HG03442 (cell line): ENCODE results near the gene TGFBR3.
"Not testable (repeated sequence)": the region's sequence is repeated elsewhere in the genome, so short reads cannot be mapped to it uniquely, and the experiment has no call there.

Experiments
- ATAC-seq: cut with Tn5 transposase; IDR thresholded peaks from one replicate; pipeline ENCODE4 v1.9.1; 2021; ENCODE audit warnings: mild to moderate bottlenecking, moderate library complexity; ENCODE audit not compliant: unreplicated experiment

TGFBR3 gene

DNA sequence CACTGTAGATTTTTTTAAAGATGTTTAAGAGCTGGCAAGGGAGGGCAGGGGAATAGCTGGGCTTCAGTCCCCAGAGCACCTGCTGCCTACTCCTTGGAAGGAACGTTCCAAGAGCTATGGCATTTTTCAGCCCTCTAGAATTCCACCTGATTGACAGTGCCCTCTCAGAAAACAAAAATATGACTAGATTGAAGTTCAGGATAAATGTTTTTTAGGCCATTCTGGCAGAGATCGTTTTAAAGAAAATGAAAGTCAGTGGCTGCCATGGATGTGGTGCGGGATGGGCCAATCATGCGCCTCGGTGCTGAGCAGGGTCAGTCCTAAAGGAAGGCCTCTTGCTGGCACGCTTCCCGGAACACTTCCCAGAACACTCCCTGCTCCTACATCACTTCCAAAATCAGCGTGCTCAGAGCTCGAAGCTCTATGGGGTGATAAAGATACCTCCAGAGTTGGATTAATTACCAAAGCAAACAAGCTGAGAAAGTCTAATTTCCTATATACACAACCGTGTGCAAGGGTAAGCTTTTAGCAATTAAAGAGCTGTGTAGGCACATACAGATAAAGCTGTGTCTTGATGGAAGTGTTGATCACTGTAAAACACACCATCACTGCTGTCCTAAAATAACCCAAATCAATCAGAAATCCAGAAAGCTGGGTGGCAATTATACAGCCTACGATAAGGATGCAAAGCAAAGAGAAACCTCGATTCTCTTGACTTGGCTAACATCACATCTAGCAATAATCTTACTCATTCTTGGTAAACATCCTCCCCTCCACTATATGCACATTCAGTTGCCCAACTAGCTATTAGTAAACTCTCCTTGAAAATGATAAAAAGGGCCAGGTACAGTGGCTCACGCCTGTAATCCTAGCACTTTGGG lies 34.6 kb downstream of the TGFBR3 start:
- no peak for ATAC-seq

GRCh38 chr1:91850708-91851107 lies 35.2 kb downstream of the TGFBR3 start:
- no peak for ATAC-seq

- no peak for ATAC-seq
These were observed 38.1 kb downstream of the TGFBR3 start for GRCh38 chr1:91847851-91848250.

- ATAC-seq: no peak
These were observed 39.3 kb downstream of the TGFBR3 start for GRCh38 chr1:91846639-91847013.

DNA sequence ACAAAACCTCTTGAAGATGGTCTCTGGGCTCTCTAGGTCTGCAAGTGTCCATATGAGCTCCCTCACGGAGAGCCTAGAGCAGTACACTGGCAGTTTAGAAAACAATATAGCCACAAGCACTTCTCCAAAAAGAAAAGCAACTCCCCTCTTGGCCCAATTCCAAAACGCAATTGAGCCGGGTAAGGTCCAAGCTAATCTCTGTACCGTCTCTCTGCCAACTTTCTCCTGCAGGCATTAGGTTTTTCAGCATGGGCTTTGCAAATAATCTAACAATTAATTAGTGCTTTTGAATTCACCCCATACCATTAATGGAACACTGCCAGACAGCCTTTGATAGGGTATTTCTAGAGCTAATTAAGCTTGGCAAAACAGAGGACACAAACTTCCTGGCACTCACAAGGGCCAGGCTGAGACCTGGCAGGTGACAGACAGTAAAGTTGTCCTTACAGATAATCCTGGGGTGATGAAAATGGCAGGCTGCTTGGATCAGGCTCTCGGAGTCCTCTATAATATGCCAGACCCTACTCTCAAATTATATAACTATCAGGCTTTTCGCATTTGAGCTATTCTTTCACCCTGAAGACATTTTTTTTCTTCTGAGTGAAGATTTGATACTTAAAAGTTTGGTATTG lies 39.8 kb downstream of the TGFBR3 start:
- no peak for ATAC-seq

DNA sequence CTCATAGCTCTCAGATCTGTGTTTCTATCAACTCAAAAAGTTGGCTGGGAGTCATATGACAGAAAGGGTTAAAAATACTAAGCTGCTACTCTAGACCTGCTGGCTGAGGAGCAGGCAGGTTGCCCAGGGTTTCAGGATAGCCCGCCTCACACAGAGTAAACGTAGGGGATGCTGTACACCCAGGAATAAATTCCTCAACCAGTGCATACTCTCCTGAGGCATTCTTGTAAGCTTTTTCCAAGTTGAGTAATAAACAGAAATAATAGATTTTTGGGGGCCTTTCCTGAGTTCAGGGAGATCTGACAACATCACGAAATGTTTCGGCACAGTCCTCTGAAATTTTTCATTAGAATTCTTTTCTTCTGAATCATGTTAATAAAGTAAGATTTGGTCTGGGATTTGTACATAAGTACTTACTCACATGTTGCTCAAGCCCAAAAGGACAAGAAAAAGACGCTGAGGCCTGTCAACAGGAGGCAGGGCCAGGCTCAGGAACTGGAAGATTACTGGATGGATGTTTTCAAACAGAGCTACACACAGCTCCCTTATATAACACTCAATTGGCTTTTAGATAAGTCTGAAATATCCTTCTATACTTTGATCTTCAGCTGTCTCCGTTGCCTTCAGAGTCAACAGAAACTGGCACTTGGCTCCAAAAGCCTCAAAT lies 41.0 kb downstream of the TGFBR3 start:
- ATAC-seq: no peak

GRCh38 chr1:91843843-91844242 lies 42.1 kb downstream of the TGFBR3 start:
- ATAC-seq: no peak

- ATAC-seq: no peak
These were observed 43.4 kb downstream of the TGFBR3 start for GRCh38 chr1:91842563-91842962.

DNA sequence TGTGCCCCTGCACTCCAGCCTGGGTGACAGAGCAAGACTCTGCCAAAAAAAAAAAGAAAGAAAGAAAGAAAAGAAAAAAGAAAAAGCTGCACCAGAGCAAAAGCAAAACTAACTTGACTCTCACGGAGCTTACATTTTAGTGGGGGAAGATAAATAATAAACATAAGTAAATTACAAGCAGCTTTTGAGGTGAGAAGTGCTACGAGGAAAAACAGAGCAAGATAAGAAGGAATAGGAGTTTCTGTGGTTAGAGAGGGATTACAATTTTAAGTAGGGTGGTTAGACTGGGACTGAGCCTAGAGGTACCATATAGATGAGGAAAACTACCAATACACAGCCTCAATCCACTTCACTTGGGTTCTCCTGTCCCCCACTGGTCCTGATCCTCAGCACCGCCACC lies 43.9 kb downstream of the TGFBR3 start:
- ATAC-seq: no peak

GRCh38 chr1:91840276-91840675 lies 45.7 kb downstream of the TGFBR3 start:
- not testable (repeated sequence) for ATAC-seq

GRCh38 chr1:91836331-91837040 lies 49.5 kb downstream of the TGFBR3 start:
- ATAC-seq: no peak

- ATAC-seq: no peak
These were observed 50.8 kb downstream of the TGFBR3 start for GRCh38 chr1:91835087-91835521.

- not testable (repeated sequence) for ATAC-seq
These were observed 51.4 kb downstream of the TGFBR3 start for GRCh38 chr1:91834549-91834948.

DNA sequence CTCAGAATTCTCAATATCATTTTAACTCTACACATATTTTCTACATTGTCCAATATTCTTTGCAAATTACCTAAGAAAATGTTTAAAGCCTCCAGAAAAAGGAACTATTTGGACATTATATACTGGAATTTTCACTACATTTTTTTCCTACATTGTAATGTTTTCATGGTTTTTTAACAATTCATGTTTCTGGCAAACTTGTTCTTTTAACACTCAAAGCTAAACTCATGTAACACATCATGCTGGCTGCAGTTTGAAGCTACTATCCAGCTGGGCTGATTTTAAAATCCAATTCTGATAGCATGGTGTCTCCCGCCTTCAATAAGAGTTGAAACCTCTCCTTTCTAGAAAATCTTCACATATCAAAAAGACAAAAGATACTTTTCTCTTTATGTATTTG lies 52.0 kb downstream of the TGFBR3 start:
- ATAC-seq: no peak

- no peak for ATAC-seq
These were observed 54.6 kb downstream of the TGFBR3 start for GRCh38 chr1:91831132-91831930.

- no peak for ATAC-seq
These were observed 55.5 kb downstream of the TGFBR3 start for GRCh38 chr1:91830242-91831131.

DNA sequence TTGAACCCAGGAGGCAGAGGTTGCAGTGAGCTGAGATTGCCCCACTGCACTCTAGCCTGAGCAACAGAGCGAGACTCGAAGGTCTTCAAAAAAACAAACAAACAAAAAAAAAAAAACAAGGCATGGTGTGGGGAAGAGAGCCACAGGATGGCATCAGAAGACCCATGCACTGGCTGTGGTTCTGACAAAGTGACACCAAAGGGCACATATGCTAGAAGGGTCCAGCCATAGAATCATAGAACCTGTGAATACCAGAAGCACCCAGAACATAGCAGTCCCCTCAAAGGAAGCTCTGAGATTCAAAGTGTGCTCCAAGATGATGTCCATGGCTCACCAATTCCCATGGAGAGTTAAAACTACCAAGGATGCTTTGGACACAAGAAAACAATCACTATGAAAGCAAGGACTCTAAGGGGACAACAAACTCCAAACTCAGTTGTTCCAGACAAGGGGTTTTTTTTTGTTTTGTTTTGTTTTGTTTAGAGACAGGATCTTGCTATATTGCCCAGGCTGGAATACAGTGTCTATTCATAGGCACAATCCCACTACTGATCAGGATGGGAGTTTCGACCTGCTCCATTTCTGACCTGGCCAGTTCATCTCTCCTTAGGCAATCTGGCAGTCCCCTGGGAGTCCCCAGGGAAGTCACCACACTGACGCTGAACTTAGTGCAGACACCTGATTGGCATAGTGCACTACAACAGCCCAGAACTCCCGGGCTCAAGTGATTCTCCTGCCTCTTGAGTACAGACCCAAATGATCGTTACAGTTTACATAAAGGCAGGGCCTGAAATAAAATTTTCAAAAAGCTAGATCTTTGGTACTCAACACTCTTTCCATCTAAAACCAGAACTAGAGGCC lies 56.4 kb downstream of the TGFBR3 start:
- ATAC-seq: no peak

DNA sequence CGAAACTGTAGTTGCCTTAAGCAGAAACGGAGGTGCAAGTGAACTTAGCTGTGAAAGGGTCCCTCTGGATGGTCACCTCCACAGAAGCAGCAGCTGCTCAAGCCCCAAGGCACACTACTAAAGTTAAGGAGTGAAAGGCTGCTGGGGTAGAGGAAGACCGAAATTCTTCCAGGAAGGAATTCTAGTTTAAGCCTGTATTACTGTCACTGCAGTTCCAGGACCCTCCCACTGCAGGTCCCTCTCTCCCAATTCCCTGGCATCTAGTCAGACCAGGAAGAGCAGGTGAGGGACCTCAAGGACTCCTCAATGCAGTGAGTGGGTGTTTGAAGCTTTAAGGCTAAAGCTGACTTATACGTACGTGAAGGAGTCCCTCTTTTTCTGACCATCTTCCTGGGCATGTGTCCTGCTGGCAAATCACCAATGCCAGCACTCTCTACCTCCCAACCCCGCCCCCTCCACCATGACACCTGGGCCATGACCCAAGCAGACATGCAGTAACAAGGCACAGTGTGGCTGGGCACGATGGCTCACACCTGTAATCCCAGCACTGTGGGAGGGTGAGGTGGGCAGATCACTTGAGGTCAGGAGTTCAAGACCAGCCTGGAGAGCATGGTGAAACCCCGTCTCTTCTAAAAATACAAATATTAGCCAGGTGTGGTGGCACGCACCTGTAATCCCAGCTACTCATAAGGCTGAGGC lies 57.2 kb downstream of the TGFBR3 start:
- no peak for ATAC-seq
